Measurements from ENCODE around the gene TSEN15.

- TF ChIP-seq, protein P1, sequence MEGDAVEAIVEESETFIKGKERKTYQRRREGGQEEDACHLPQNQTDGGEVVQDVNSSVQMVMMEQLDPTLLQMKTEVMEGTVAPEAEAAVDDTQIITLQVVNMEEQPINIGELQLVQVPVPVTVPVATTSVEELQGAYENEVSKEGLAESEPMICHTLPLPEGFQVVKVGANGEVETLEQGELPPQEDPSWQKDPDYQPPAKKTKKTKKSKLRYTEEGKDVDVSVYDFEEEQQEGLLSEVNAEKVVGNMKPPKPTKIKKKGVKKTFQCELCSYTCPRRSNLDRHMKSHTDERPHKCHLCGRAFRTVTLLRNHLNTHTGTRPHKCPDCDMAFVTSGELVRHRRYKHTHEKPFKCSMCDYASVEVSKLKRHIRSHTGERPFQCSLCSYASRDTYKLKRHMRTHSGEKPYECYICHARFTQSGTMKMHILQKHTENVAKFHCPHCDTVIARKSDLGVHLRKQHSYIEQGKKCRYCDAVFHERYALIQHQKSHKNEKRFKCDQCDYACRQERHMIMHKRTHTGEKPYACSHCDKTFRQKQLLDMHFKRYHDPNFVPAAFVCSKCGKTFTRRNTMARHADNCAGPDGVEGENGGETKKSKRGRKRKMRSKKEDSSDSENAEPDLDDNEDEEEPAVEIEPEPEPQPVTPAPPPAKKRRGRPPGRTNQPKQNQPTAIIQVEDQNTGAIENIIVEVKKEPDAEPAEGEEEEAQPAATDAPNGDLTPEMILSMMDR (IDR thresholded peaks at IDR 0.05): no peak
- TF ChIP-seq EP300 (IDR thresholded peaks at IDR 0.05): no peak
- TF ChIP-seq POLR2A (IDR thresholded peaks at IDR 0.05): no peak
- no peak for TF ChIP-seq POLR2AphosphoS5 (IDR thresholded peaks at IDR 0.05)
Measured at GRCh38 chr1:184048561-184049240, 2.8 kb upstream of the TSEN15 start.

All from upper lobe of left lung (tissue), 4 donors.